PC-3 (cell line): ENCODE measurements around the gene IQSEC3.
"Not testable (repeated sequence)": the region's sequence is repeated elsewhere in the genome, so short reads cannot be mapped to it uniquely, and the experiment has no call there.

Source experiments
- EZH2 ChIP-seq: fragments of 300-600 bp; sonication (generic); IDR thresholded peaks from one replicate; pipeline ENCODE4 v1.6.1; 2017; ENCODE audit warnings: antibody characterized with exemption, mild to moderate bottlenecking, low read length; ENCODE audit not compliant: unreplicated experiment
- TF ChIP-seq, protein P1 (sequence below): fragments of 300-600 bp; sonication (generic); conservative IDR thresholded peaks from 2 replicates; pipeline ENCODE4 v1.5.1; 2017; ENCODE audit warnings: antibody characterized with exemption, low read depth, mild to moderate bottlenecking, low read length

DNA sequence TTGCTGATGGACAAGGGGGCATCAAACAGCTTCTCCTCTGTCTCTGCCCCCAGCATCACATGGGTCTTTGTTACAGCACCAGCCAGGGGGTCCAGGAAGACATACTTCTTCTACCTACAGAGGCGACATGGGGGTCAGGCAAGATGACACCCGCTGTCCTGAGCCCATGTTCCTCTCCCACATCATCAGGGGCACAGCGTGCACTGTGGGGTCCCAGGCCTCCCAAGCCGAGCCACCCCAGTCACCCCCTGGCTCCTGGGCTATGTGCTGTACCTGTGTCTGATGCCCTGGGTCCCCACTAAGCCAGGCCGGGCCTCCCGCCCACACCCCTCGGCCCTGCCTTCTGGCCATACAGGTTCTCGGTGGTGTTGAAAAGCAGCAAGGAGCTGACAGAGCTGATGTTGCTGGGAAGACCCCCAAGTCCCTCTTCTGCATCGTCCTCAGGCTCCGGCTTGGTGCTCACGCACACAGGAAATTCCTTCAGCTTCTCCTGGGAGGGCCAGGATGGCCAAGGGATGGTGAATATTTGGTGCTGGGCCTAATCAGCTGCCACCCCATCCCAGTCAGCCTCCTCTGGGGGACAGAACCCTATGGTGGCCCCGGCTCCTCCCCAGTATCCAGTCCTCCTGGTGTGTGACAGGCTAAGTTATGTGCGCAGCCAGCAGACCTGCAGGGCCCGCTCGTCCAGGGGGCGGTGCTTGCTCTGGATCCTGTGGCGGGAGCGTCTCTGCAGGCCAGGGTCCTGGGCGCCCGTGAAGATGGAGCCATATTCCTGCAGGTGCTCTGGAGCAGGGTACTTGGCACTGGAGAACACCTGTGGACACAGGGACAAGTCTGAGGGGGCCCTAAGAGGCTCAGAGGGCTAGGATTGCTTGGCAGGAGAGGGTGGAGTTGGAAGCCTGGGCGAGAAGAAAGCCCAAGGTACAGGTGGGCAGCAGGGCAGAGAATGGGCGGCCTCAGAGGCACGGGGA is 48.9 kb upstream of the IQSEC3 start:
- not testable (repeated sequence) for TF ChIP-seq EZH2
- TF ChIP-seq, protein P1, sequence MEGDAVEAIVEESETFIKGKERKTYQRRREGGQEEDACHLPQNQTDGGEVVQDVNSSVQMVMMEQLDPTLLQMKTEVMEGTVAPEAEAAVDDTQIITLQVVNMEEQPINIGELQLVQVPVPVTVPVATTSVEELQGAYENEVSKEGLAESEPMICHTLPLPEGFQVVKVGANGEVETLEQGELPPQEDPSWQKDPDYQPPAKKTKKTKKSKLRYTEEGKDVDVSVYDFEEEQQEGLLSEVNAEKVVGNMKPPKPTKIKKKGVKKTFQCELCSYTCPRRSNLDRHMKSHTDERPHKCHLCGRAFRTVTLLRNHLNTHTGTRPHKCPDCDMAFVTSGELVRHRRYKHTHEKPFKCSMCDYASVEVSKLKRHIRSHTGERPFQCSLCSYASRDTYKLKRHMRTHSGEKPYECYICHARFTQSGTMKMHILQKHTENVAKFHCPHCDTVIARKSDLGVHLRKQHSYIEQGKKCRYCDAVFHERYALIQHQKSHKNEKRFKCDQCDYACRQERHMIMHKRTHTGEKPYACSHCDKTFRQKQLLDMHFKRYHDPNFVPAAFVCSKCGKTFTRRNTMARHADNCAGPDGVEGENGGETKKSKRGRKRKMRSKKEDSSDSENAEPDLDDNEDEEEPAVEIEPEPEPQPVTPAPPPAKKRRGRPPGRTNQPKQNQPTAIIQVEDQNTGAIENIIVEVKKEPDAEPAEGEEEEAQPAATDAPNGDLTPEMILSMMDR: not testable (repeated sequence)
